ENCODE measurements around the gene NFASC.

The NFASC gene

GRCh38 chr1:205061227-205061626, 190.6 kb downstream of the NFASC start:
- Histone ChIP-seq H3K9me3 (ENCODE audit: control insufficient read depth in 2 of 2, low read length in 2 of 2) (no peaks in the 10 kb centered on the region), H3K4me1 (ENCODE audit: control insufficient read depth in 2 of 2, insufficient read depth in 2 of 2, low read length in 2 of 2) (no peaks in the 10 kb centered on the region), H3K27ac (ENCODE audit: low read depth in 2 of 2, low read length in 2 of 2) (no peak overlapping the region), H3K9ac (ENCODE audit: low read depth in 1 of 2, low read length in 2 of 2) (no peak overlapping the region), H3K36me3 (ENCODE audit: control insufficient read depth in 2 of 2, insufficient read depth in 2 of 2, low read length in 2 of 2) (no peaks in the 10 kb centered on the region), H3K4me3 (ENCODE audit: low read length in 2 of 2) (no peak overlapping the region), H3K27me3 (ENCODE audit: control insufficient read depth in 2 of 2, insufficient read depth in 2 of 2, low read length in 2 of 2) (no peaks in the 10 kb centered on the region)

GRCh38 chr1:205061665-205062069, 191.0 kb downstream of the NFASC start:
- no peak overlapping the region for H3K27ac ChIP-seq (ENCODE audit: low read depth in 2 of 2, low read length in 2 of 2)

GRCh38 chr1:205062319-205062718, 191.7 kb downstream of the NFASC start:
- H3K4me3 ChIP-seq (ENCODE audit: low read length in 2 of 2): no peak overlapping the region
- no peaks in the 10 kb centered on the region for H3K36me3 ChIP-seq (ENCODE audit: control insufficient read depth in 2 of 2, insufficient read depth in 2 of 2, low read length in 2 of 2)
- H3K9ac ChIP-seq (ENCODE audit: low read depth in 1 of 2, low read length in 2 of 2): no peak overlapping the region

More at GRCh38 chr1:205061665-205062069, 191.0 kb downstream of the NFASC start:
- Histone ChIP-seq H3K4me3 (ENCODE audit: low read length in 2 of 2) (no peak overlapping the region), H3K9me3 (ENCODE audit: control insufficient read depth in 2 of 2, low read length in 2 of 2) (no peaks in the 10 kb centered on the region), H3K27me3 (ENCODE audit: control insufficient read depth in 2 of 2, insufficient read depth in 2 of 2, low read length in 2 of 2) (no peaks in the 10 kb centered on the region), H3K36me3 (ENCODE audit: control insufficient read depth in 2 of 2, insufficient read depth in 2 of 2, low read length in 2 of 2) (no peaks in the 10 kb centered on the region), H3K4me1 (ENCODE audit: control insufficient read depth in 2 of 2, insufficient read depth in 2 of 2, low read length in 2 of 2) (no peaks in the 10 kb centered on the region), H3K9ac (ENCODE audit: low read depth in 1 of 2, low read length in 2 of 2) (no peak overlapping the region)

GRCh38 chr1:205062895-205063294, 192.2 kb downstream of the NFASC start:
- no peaks in the 10 kb centered on the region for H3K9me3 ChIP-seq (ENCODE audit: control insufficient read depth in 2 of 2, low read length in 2 of 2)
- no peak overlapping the region for H3K9ac ChIP-seq (ENCODE audit: low read depth in 1 of 2, low read length in 2 of 2)
- H3K27ac ChIP-seq (ENCODE audit: low read depth in 2 of 2, low read length in 2 of 2): no peak overlapping the region
- H3K27me3 ChIP-seq (ENCODE audit: control insufficient read depth in 2 of 2, insufficient read depth in 2 of 2, low read length in 2 of 2): no peaks in the 10 kb centered on the region
- H3K4me1 ChIP-seq (ENCODE audit: control insufficient read depth in 2 of 2, insufficient read depth in 2 of 2, low read length in 2 of 2): no peaks in the 10 kb centered on the region
- no peaks in the 10 kb centered on the region for H3K36me3 ChIP-seq (ENCODE audit: control insufficient read depth in 2 of 2, insufficient read depth in 2 of 2, low read length in 2 of 2)
- H3K4me3 ChIP-seq (ENCODE audit: low read length in 2 of 2): no peak overlapping the region

More at GRCh38 chr1:205062319-205062718, 191.7 kb downstream of the NFASC start:
- Histone ChIP-seq H3K27me3 (ENCODE audit: control insufficient read depth in 2 of 2, insufficient read depth in 2 of 2, low read length in 2 of 2) (no peaks in the 10 kb centered on the region), H3K9me3 (ENCODE audit: control insufficient read depth in 2 of 2, low read length in 2 of 2) (no peaks in the 10 kb centered on the region), H3K27ac (ENCODE audit: low read depth in 2 of 2, low read length in 2 of 2) (no peak overlapping the region), H3K4me1 (ENCODE audit: control insufficient read depth in 2 of 2, insufficient read depth in 2 of 2, low read length in 2 of 2) (no peaks in the 10 kb centered on the region)

GRCh38 chr1:205064301-205064700, 193.6 kb downstream of the NFASC start:
- Histone ChIP-seq H3K27me3 (ENCODE audit: control insufficient read depth in 2 of 2, insufficient read depth in 2 of 2, low read length in 2 of 2) (no peaks in the 10 kb centered on the region), H3K4me3 (ENCODE audit: low read length in 2 of 2) (no peak overlapping the region), H3K9ac (ENCODE audit: low read depth in 1 of 2, low read length in 2 of 2) (no peak overlapping the region), H3K9me3 (ENCODE audit: control insufficient read depth in 2 of 2, low read length in 2 of 2) (no peaks in the 10 kb centered on the region), H3K27ac (ENCODE audit: low read depth in 2 of 2, low read length in 2 of 2) (no peak overlapping the region), H3K4me1 (ENCODE audit: control insufficient read depth in 2 of 2, insufficient read depth in 2 of 2, low read length in 2 of 2) (no peaks in the 10 kb centered on the region), H3K36me3 (ENCODE audit: control insufficient read depth in 2 of 2, insufficient read depth in 2 of 2, low read length in 2 of 2) (no peaks in the 10 kb centered on the region)

GRCh38 chr1:205064741-205065316, 194.2 kb downstream of the NFASC start:
- Histone ChIP-seq H3K27ac (ENCODE audit: low read depth in 2 of 2, low read length in 2 of 2) (no peak overlapping the region), H3K4me3 (ENCODE audit: low read length in 2 of 2) (no peak overlapping the region), H3K36me3 (ENCODE audit: control insufficient read depth in 2 of 2, insufficient read depth in 2 of 2, low read length in 2 of 2) (no peaks in the 10 kb centered on the region), H3K27me3 (ENCODE audit: control insufficient read depth in 2 of 2, insufficient read depth in 2 of 2, low read length in 2 of 2) (no peaks in the 10 kb centered on the region), H3K4me1 (ENCODE audit: control insufficient read depth in 2 of 2, insufficient read depth in 2 of 2, low read length in 2 of 2) (no peaks in the 10 kb centered on the region), H3K9me3 (ENCODE audit: control insufficient read depth in 2 of 2, low read length in 2 of 2) (no peaks in the 10 kb centered on the region), H3K9ac (ENCODE audit: low read depth in 1 of 2, low read length in 2 of 2) (no peak overlapping the region)

GRCh38 chr1:205065666-205066065, 195.0 kb downstream of the NFASC start:
- no peak overlapping the region for H3K9ac ChIP-seq (ENCODE audit: low read depth in 1 of 2, low read length in 2 of 2)
- no peak overlapping the region for H3K27ac ChIP-seq (ENCODE audit: low read depth in 2 of 2, low read length in 2 of 2)

GRCh38 chr1:205066141-205066818, 195.6 kb downstream of the NFASC start:
- no peaks in the 10 kb centered on the region for H3K9me3 ChIP-seq (ENCODE audit: control insufficient read depth in 2 of 2, low read length in 2 of 2)

More at GRCh38 chr1:205065666-205066065, 195.0 kb downstream of the NFASC start:
- no peaks in the 10 kb centered on the region for H3K9me3 ChIP-seq (ENCODE audit: control insufficient read depth in 2 of 2, low read length in 2 of 2)
- no peak overlapping the region for H3K4me3 ChIP-seq (ENCODE audit: low read length in 2 of 2)
- H3K27me3 ChIP-seq (ENCODE audit: control insufficient read depth in 2 of 2, insufficient read depth in 2 of 2, low read length in 2 of 2): no peaks in the 10 kb centered on the region
- H3K36me3 ChIP-seq (ENCODE audit: control insufficient read depth in 2 of 2, insufficient read depth in 2 of 2, low read length in 2 of 2): no peaks in the 10 kb centered on the region
- H3K4me1 ChIP-seq (ENCODE audit: control insufficient read depth in 2 of 2, insufficient read depth in 2 of 2, low read length in 2 of 2): no peaks in the 10 kb centered on the region

GRCh38 chr1:205067031-205067430, 196.4 kb downstream of the NFASC start:
- no peaks in the 10 kb centered on the region for H3K27me3 ChIP-seq (ENCODE audit: control insufficient read depth in 2 of 2, insufficient read depth in 2 of 2, low read length in 2 of 2)
- H3K4me3 ChIP-seq (ENCODE audit: low read length in 2 of 2): no peak overlapping the region
- no peaks in the 10 kb centered on the region for H3K36me3 ChIP-seq (ENCODE audit: control insufficient read depth in 2 of 2, insufficient read depth in 2 of 2, low read length in 2 of 2)
- H3K9ac ChIP-seq (ENCODE audit: low read depth in 1 of 2, low read length in 2 of 2): no peak overlapping the region
- H3K9me3 ChIP-seq (ENCODE audit: control insufficient read depth in 2 of 2, low read length in 2 of 2): no peaks in the 10 kb centered on the region
- H3K4me1 ChIP-seq (ENCODE audit: control insufficient read depth in 2 of 2, insufficient read depth in 2 of 2, low read length in 2 of 2): no peaks in the 10 kb centered on the region
- no peak overlapping the region for H3K27ac ChIP-seq (ENCODE audit: low read depth in 2 of 2, low read length in 2 of 2)

More at GRCh38 chr1:205066141-205066818, 195.6 kb downstream of the NFASC start:
- no peak overlapping the region for H3K9ac ChIP-seq (ENCODE audit: low read depth in 1 of 2, low read length in 2 of 2)
- H3K27me3 ChIP-seq (ENCODE audit: control insufficient read depth in 2 of 2, insufficient read depth in 2 of 2, low read length in 2 of 2): no peaks in the 10 kb centered on the region
- H3K27ac ChIP-seq (ENCODE audit: low read depth in 2 of 2, low read length in 2 of 2): no peak overlapping the region
- H3K4me3 ChIP-seq (ENCODE audit: low read length in 2 of 2): no peak overlapping the region
- H3K36me3 ChIP-seq (ENCODE audit: control insufficient read depth in 2 of 2, insufficient read depth in 2 of 2, low read length in 2 of 2): no peaks in the 10 kb centered on the region
- no peaks in the 10 kb centered on the region for H3K4me1 ChIP-seq (ENCODE audit: control insufficient read depth in 2 of 2, insufficient read depth in 2 of 2, low read length in 2 of 2)

GRCh38 chr1:205068001-205068400, 197.3 kb downstream of the NFASC start:
- Histone ChIP-seq H3K4me1 (ENCODE audit: control insufficient read depth in 2 of 2, insufficient read depth in 2 of 2, low read length in 2 of 2) (no peaks in the 10 kb centered on the region), H3K27ac (ENCODE audit: low read depth in 2 of 2, low read length in 2 of 2) (no peak overlapping the region), H3K27me3 (ENCODE audit: control insufficient read depth in 2 of 2, insufficient read depth in 2 of 2, low read length in 2 of 2) (no peaks in the 10 kb centered on the region), H3K9me3 (ENCODE audit: control insufficient read depth in 2 of 2, low read length in 2 of 2) (no peaks in the 10 kb centered on the region), H3K9ac (ENCODE audit: low read depth in 1 of 2, low read length in 2 of 2) (no peak overlapping the region), H3K36me3 (ENCODE audit: control insufficient read depth in 2 of 2, insufficient read depth in 2 of 2, low read length in 2 of 2) (no peaks in the 10 kb centered on the region), H3K4me3 (ENCODE audit: low read length in 2 of 2) (no peak overlapping the region)
